Measurements from ENCODE around the gene MARS2.
"Not testable (repeated sequence)": the region's sequence is repeated elsewhere in the genome, so short reads cannot be mapped to it uniquely, and the experiment has no call there.

The MARS2 gene

DNA sequence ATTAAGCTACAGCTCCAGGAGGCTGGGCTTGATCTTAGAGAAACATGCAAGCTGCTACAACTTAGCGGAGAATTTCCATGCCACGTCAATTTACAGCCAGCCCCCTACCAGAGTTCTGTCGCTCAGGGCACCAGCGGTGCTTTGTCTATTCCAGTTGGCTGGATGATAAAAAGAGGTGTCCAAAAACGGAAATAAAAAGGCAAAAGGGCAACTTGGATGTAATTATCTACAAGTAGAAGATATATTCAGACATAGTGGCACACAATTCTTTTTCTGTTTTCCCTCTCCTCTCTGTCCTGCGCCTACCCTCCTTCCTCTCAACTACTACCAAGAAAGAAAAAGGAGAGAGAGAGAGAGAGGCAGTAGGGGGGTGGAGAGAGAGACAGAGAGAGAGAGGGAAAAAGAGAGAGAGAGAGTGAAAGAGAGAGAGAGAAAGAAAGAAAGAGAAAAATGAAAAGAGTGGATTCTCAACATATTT is 29.4 kb upstream of the MARS2 start:
- H3K27ac ChIP-seq, result no peak overlapping the region
- H3K4me2 ChIP-seq, result no peak overlapping the region

GRCh38 chr2:197677056-197677455 is 28.1 kb upstream of the MARS2 start:
- Histone ChIP-seq H3K27me3 (ENCODE audit: insufficient read depth, low read depth) (no peaks in the 10 kb centered on the region), H3K79me2 (ENCODE audit: insufficient read depth, low read depth) (no peaks in the 10 kb centered on the region), H3K4me1 (ENCODE audit: low read depth, poor library complexity, severe bottlenecking) (no peaks in the 10 kb centered on the region), H2AFZ (ENCODE audit: low read depth) (no peak overlapping the region), H3K4me3 (IDR thresholded peaks at IDR 0.05; ENCODE audit: insufficient read depth, low read depth, low read length) (no peak overlapping the region), H3K27ac (no peak overlapping the region), H4K20me1 (ENCODE audit: insufficient read depth) (no peaks in the 10 kb centered on the region), H3K9ac (no peak overlapping the region), H3K4me2 (no peak overlapping the region), H3K36me3 (ENCODE audit: insufficient read depth) (no peaks in the 10 kb centered on the region)
- no peak for TF ChIP-seq CTCF (conservative IDR thresholded peaks at IDR 0.05; ENCODE audit: low read depth, low read length)

More for the DNA sequence above, 29.4 kb upstream of the MARS2 start:
- Histone ChIP-seq H3K36me3 (ENCODE audit: insufficient read depth) (no peaks in the 10 kb centered on the region), H4K20me1 (ENCODE audit: insufficient read depth) (no peaks in the 10 kb centered on the region), H2AFZ (ENCODE audit: low read depth) (no peak overlapping the region), H3K4me3 (IDR thresholded peaks at IDR 0.05; ENCODE audit: insufficient read depth, low read depth, low read length) (no peak overlapping the region), H3K27me3 (ENCODE audit: insufficient read depth, low read depth) (no peaks in the 10 kb centered on the region), H3K4me1 (ENCODE audit: low read depth, poor library complexity, severe bottlenecking) (no peaks in the 10 kb centered on the region), H3K79me2 (ENCODE audit: insufficient read depth, low read depth) (no peaks in the 10 kb centered on the region), H3K9ac (no peak overlapping the region)
- no peak for TF ChIP-seq CTCF (conservative IDR thresholded peaks at IDR 0.05; ENCODE audit: low read depth, low read length)

GRCh38 chr2:197677483-197677882 is 27.7 kb upstream of the MARS2 start:
- Histone ChIP-seq H4K20me1 (ENCODE audit: insufficient read depth) (no peaks in the 10 kb centered on the region), H3K36me3 (ENCODE audit: insufficient read depth) (no peaks in the 10 kb centered on the region), H3K9ac (no peak overlapping the region), H3K4me2 (no peak overlapping the region), H3K79me2 (ENCODE audit: insufficient read depth, low read depth) (no peaks in the 10 kb centered on the region), H3K27me3 (ENCODE audit: insufficient read depth, low read depth) (no peaks in the 10 kb centered on the region), H3K27ac (no peak overlapping the region), H2AFZ (ENCODE audit: low read depth) (no peak overlapping the region), H3K4me1 (ENCODE audit: low read depth, poor library complexity, severe bottlenecking) (no peaks in the 10 kb centered on the region), H3K4me3 (IDR thresholded peaks at IDR 0.05; ENCODE audit: insufficient read depth, low read depth, low read length) (no peak overlapping the region)
- no peak for TF ChIP-seq CTCF (conservative IDR thresholded peaks at IDR 0.05; ENCODE audit: low read depth, low read length)

- H4K20me1 ChIP-seq (ENCODE audit: insufficient read depth); H3K79me2 ChIP-seq (ENCODE audit: insufficient read depth, low read depth); H3K27me3 ChIP-seq (ENCODE audit: insufficient read depth, low read depth); H3K36me3 ChIP-seq (ENCODE audit: insufficient read depth); H3K27ac ChIP-seq; H3K4me3 ChIP-seq (IDR thresholded peaks at IDR 0.05; ENCODE audit: insufficient read depth, low read depth, low read length); H2AFZ ChIP-seq (ENCODE audit: low read depth); H3K9ac ChIP-seq; H3K4me2 ChIP-seq: not testable (repeated sequence)
- H3K4me1 ChIP-seq (ENCODE audit: low read depth, poor library complexity, severe bottlenecking), result peaks cover 13% of the 10 kb centered on the region
These were observed 10.0 kb upstream of the MARS2 start for GRCh38 chr2:197695206-197695605.

DNA sequence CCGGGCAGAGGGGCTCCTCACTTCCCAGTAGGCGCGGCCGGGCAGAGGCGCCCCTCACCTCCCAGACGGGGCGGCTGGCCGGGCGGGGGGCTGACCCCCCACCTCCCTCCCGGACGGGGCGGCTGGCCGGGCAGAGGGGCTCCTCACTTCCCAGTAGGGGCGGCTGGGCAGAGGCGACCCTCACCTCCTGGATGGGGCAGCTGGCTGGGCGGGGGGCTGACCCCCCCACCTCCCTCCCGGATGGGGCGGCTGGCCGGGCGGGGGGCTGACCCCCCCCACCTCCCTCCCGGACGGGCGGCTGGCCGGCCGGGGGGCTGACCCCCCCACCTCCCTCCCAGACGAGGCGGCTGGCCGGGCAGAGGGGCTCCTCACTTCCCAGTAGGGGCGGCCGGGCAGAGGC is 9.2 kb upstream of the MARS2 start:
- H3K4me3 ChIP-seq (IDR thresholded peaks at IDR 0.05; ENCODE audit: insufficient read depth, low read depth, low read length); H4K20me1 ChIP-seq (ENCODE audit: insufficient read depth); H3K27ac ChIP-seq; H3K36me3 ChIP-seq (ENCODE audit: insufficient read depth); H3K27me3 ChIP-seq (ENCODE audit: insufficient read depth, low read depth); H2AFZ ChIP-seq (ENCODE audit: low read depth); H3K4me2 ChIP-seq; H3K79me2 ChIP-seq (ENCODE audit: insufficient read depth, low read depth); H3K9ac ChIP-seq: not testable (repeated sequence)
- peaks cover 13% of the 10 kb centered on the region for H3K4me1 ChIP-seq (ENCODE audit: low read depth, poor library complexity, severe bottlenecking)

GRCh38 chr2:197696571-197696970 is 8.6 kb upstream of the MARS2 start:
- H3K4me2 ChIP-seq; H3K27me3 ChIP-seq (ENCODE audit: insufficient read depth, low read depth); H4K20me1 ChIP-seq (ENCODE audit: insufficient read depth); H3K27ac ChIP-seq; H3K79me2 ChIP-seq (ENCODE audit: insufficient read depth, low read depth); H2AFZ ChIP-seq (ENCODE audit: low read depth); H3K36me3 ChIP-seq (ENCODE audit: insufficient read depth); H3K4me3 ChIP-seq (IDR thresholded peaks at IDR 0.05; ENCODE audit: insufficient read depth, low read depth, low read length); H3K9ac ChIP-seq: not testable (repeated sequence)
- peaks cover 13% of the 10 kb centered on the region for H3K4me1 ChIP-seq (ENCODE audit: low read depth, poor library complexity, severe bottlenecking)

- not testable (repeated sequence) for H3K27ac ChIP-seq; H3K4me3 ChIP-seq (IDR thresholded peaks at IDR 0.05; ENCODE audit: insufficient read depth, low read depth, low read length); H3K27me3 ChIP-seq (ENCODE audit: insufficient read depth, low read depth); H2AFZ ChIP-seq (ENCODE audit: low read depth); H3K79me2 ChIP-seq (ENCODE audit: insufficient read depth, low read depth); H4K20me1 ChIP-seq (ENCODE audit: insufficient read depth); H3K9ac ChIP-seq; H3K36me3 ChIP-seq (ENCODE audit: insufficient read depth); H3K4me2 ChIP-seq
- peaks cover 25% of the 10 kb centered on the region for H3K4me1 ChIP-seq (ENCODE audit: low read depth, poor library complexity, severe bottlenecking)
These were observed 5.4 kb upstream of the MARS2 start for GRCh38 chr2:197699724-197700123.

Data from KMS-11 (cell line).